HEK293 (cell line): Measurements from ENCODE around the gene SHISA6.

Experiments
- CTCF ChIP-seq: fragments of 450-650 bp; formaldehyde crosslinking; IDR thresholded peaks from 2 replicates; pipeline ENCODE4 v1.5.1; 2016; ENCODE audit warnings: missing biosample characterization, missing genetic modification characterization
- PRDM2 ChIP-seq: fragments of 450-650 bp; formaldehyde crosslinking; IDR thresholded peaks from 2 replicates; pipeline ENCODE4 v1.5.1; 2016; ENCODE audit warnings: missing biosample characterization, missing genetic modification characterization, borderline replicate concordance
- PRDM6 ChIP-seq: fragments of 450-650 bp; formaldehyde crosslinking; IDR thresholded peaks from 2 replicates; pipeline ENCODE4 v1.5.1; 2017; ENCODE audit warnings: missing biosample characterization, missing genetic modification characterization
- YY1 ChIP-seq: fragments of 450-650 bp; formaldehyde crosslinking; IDR thresholded peaks from 2 replicates; pipeline ENCODE4 v1.5.1; 2018; ENCODE audit warnings: missing biosample characterization, missing genetic modification characterization
- ZBTB10 ChIP-seq: fragments of 450-650 bp; formaldehyde crosslinking; IDR thresholded peaks from 2 replicates; pipeline ENCODE4 v1.5.1; 2016; ENCODE audit warnings: missing biosample characterization, missing genetic modification characterization
- ZBTB48 ChIP-seq: fragments of 450-650 bp; formaldehyde crosslinking; IDR thresholded peaks from 2 replicates; pipeline ENCODE4 v1.5.1; 2016; ENCODE audit warnings: missing biosample characterization, missing genetic modification characterization
- ZNF10 ChIP-seq: fragments of 450-650 bp; formaldehyde crosslinking; IDR thresholded peaks from 2 replicates; pipeline ENCODE4 v1.5.1; 2017; ENCODE audit warnings: missing biosample characterization, missing genetic modification characterization
- ZNF175 ChIP-seq: fragments of 450-650 bp; formaldehyde crosslinking; IDR thresholded peaks from 2 replicates; pipeline ENCODE4 v1.5.1; 2016; ENCODE audit warnings: missing biosample characterization, missing genetic modification characterization
- ZNF19 ChIP-seq: fragments of 450-650 bp; formaldehyde crosslinking; IDR thresholded peaks from 2 replicates; pipeline ENCODE4; 2016; ENCODE audit warnings: missing biosample characterization, missing genetic modification characterization, low read depth
- ZNF214 ChIP-seq: fragments of 450-650 bp; formaldehyde crosslinking; IDR thresholded peaks from 2 replicates; pipeline ENCODE4 v1.5.1; 2017; ENCODE audit warnings: missing biosample characterization, mild to moderate bottlenecking, missing genetic modification characterization, borderline replicate concordance
- ZNF223 ChIP-seq: fragments of 450-650 bp; formaldehyde crosslinking; IDR thresholded peaks from 2 replicates; pipeline ENCODE4 v1.5.1; 2016; ENCODE audit warnings: missing biosample characterization, missing genetic modification characterization
- ZNF37A ChIP-seq: fragments of 450-650 bp; IDR thresholded peaks from 2 replicates; pipeline ENCODE4 v1.5.1; 2018; ENCODE audit warnings: missing biosample characterization, missing genetic modification characterization

- TF ChIP-seq ZNF214 (tag by site-specific recombination) (no peak), YY1 (tag by site-specific recombination) (no peak), ZBTB48 (tag by site-specific recombination) (no peak), PRDM6 (tag by site-specific recombination) (no peak), CTCF (tag by site-specific recombination) (no peak), ZBTB10 (tag by site-specific recombination) (no peak), ZNF19 (tag by site-specific recombination) (no peak), ZNF223 (tag by site-specific recombination) (no peak), PRDM2 (no peak), ZNF37A (tag by site-specific recombination) (no peak), ZNF175 (tag by site-specific recombination) (no peak), ZNF10 (tag by site-specific recombination) (no peak)
Observed at GRCh38 chr17:11503308-11504035, 262.5 kb downstream of the SHISA6 start.
